GM13976 (cell line): ENCODE data around the gene ZBTB24.
A peak's percentile ranks its signal among the peaks of the same experiment; 100 is the strongest.

Experiments
- DNase-seq: peaks from one replicate; pipeline ENCODE4 v3.0.0; 2012; ENCODE audit warnings: low spot score
- CTCF ChIP-seq: IDR thresholded peaks from 2 replicates; pipeline ENCODE4 v1.5.1; 2012; ENCODE audit warnings: borderline replicate concordance, mild to moderate bottlenecking; ENCODE audit not compliant: insufficient read depth; ENCODE audit errors: extremely low read depth, missing control alignments, control extremely low read depth
- in situ Hi-C: fragments of 300-500 bp; cut with MboI; formaldehyde crosslinking; loops from one replicate; pipeline ENCODE4 v1.12.0; 2022; ENCODE audit warnings: low sequenced_read_pairs, mixed read lengths, inconsistent platforms; ENCODE audit not compliant: unreplicated experiment

ZBTB24 gene

GRCh38 chr6:109445382-109445781 is 37.6 kb downstream of the ZBTB24 start:
- no peak for TF ChIP-seq CTCF
- in situ Hi-C loops = no loop called here
- no peak for DNase-seq

GRCh38 chr6:109443425-109443950 is 39.5 kb downstream of the ZBTB24 start:
- in situ Hi-C loops = no loop called here
- TF ChIP-seq CTCF = no peak
- no peak for DNase-seq

GRCh38 chr6:109442393-109442924 is 40.6 kb downstream of the ZBTB24 start:
- in situ Hi-C loops = no loop called here
- no peak for DNase-seq
- no peak for TF ChIP-seq CTCF

- TF ChIP-seq CTCF = peak; percentile 7
- in situ Hi-C loops = no loop called here
- DNase-seq = no peak
These were observed 41.8 kb downstream of the ZBTB24 start for GRCh38 chr6:109441069-109441816.

- no peak for TF ChIP-seq CTCF
- DNase-seq = peak; percentile 96
- in situ Hi-C loops = no loop called here
These were observed 42.5 kb downstream of the ZBTB24 start, which contains the start of the genes PPIL6 and SMPD2 for GRCh38 chr6:109440331-109441068. Gene PPIL6 (minus strand): TSS chr6:109440628. CDS start chr6:109440590, 38 bp downstream. Gene SMPD2 (plus strand): TSS chr6:109440724. CDS start chr6:109441122, 398 bp downstream.

- no peak for TF ChIP-seq CTCF
- in situ Hi-C loops = no loop called here
- DNase-seq = no peak
These were observed 47.0 kb downstream of the ZBTB24 start for GRCh38 chr6:109436041-109436440.
